IPS-20b (cell line): ENCODE measurements around the gene RSU1.

ENCODE experiments used
- H3K27ac ChIP-seq: one replicate; pipeline ENCODE4 v1.5.1; 2013; ENCODE audit warnings: low read length
- H3K27me3 ChIP-seq: 2 replicates; pipeline ENCODE4 v1.6.1; 2013; ENCODE audit warnings: mild to moderate bottlenecking, low read length, inconsistent platforms; ENCODE audit not compliant: insufficient read depth
- H3K36me3 ChIP-seq: 2 replicates; pipeline ENCODE4 v1.6.1; 2013; ENCODE audit warnings: low read depth, mild to moderate bottlenecking, inconsistent platforms, low read length, moderate library complexity; ENCODE audit not compliant: insufficient read depth
- H3K4me1 ChIP-seq: 2 replicates; pipeline ENCODE4 v1.6.1; 2013; ENCODE audit warnings: mild to moderate bottlenecking, control low read depth, inconsistent platforms, low read length, moderate library complexity; ENCODE audit not compliant: insufficient read depth
- H3K4me3 ChIP-seq: 2 replicates; pipeline ENCODE4 v1.5.1; 2013; ENCODE audit warnings: mild to moderate bottlenecking, low read length, inconsistent platforms
- H3K9ac ChIP-seq: 2 replicates; pipeline ENCODE4 v1.6.1; 2013; ENCODE audit warnings: low read depth, mild to moderate bottlenecking, inconsistent platforms, low read length, moderate library complexity
- H3K9me3 ChIP-seq: 2 replicates; pipeline ENCODE4 v1.6.1; 2013; ENCODE audit warnings: mild to moderate bottlenecking, low read depth, low read length, inconsistent platforms; ENCODE audit not compliant: insufficient read depth

The RSU1 gene

GRCh38 chr10:16690417-16690816 is 126.8 kb downstream of the RSU1 start:
- H3K9ac ChIP-seq: no peak overlapping the region
- H3K27ac ChIP-seq: no peak overlapping the region
- H3K9me3 ChIP-seq: no peaks in the 10 kb centered on the region
- no peaks in the 10 kb centered on the region for H3K27me3 ChIP-seq
- no peaks in the 10 kb centered on the region; the same call in 1 of the 2 replicates for H3K4me1 ChIP-seq
- no peak overlapping the region for H3K4me3 ChIP-seq
- no peaks in the 10 kb centered on the region for H3K36me3 ChIP-seq

- Histone ChIP-seq H3K4me1 (no peaks in the 10 kb centered on the region; the same call in 1 of the 2 replicates), H3K9me3 (no peaks in the 10 kb centered on the region), H3K27me3 (no peaks in the 10 kb centered on the region), H3K36me3 (no peaks in the 10 kb centered on the region), H3K4me3 (no peak overlapping the region), H3K27ac (no peak overlapping the region), H3K9ac (no peak overlapping the region)
Observed at GRCh38 chr10:16689696-16690095, 127.5 kb downstream of the RSU1 start.

DNA sequence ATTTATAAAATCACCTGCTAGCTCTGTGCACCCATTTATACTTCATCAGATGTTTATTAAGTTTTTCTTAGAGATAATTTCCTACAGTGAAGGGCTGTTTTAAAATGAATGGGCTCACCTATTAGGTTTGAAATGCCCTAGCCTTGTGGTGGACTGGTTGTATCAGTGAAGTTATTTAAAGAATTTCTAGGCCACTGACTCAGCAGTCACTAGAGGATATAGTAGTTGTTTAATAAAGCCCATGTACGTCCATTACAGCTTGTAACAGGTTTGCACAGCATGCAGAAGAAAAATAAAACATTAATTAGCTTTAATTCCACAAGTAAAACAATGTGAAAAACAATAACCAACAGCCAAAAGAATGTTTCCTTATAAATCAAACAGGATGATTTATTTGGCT is 128.0 kb downstream of the RSU1 start:
- no peak overlapping the region for H3K27ac ChIP-seq
- no peak overlapping the region for H3K4me3 ChIP-seq
- no peaks in the 10 kb centered on the region; the same call in 1 of the 2 replicates for H3K4me1 ChIP-seq
- no peak overlapping the region for H3K9ac ChIP-seq
- no peaks in the 10 kb centered on the region for H3K9me3 ChIP-seq
- H3K27me3 ChIP-seq: no peaks in the 10 kb centered on the region
- no peaks in the 10 kb centered on the region for H3K36me3 ChIP-seq

GRCh38 chr10:16686054-16686902 is 130.9 kb downstream of the RSU1 start:
- Histone ChIP-seq H3K9ac (no peak overlapping the region), H3K4me3 (no peak overlapping the region), H3K27me3 (no peaks in the 10 kb centered on the region)

DNA sequence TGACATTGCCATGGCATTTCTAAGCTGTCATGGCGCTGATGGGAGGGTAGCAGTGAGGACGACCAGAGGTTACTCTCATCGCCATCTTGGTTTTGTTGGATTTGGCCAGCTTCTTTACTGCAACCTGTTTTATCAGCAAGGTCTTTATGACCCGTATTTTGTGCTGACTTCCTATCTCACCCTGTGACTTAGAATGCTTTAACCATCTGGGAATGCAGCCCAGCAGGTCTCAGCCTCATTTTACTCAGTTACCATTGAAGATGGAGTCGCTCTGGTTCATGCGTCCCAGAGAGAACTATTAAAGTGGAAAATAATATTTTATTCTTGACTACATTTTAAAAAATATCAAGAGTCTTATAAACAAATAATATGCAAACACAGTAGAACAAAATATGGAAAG is 131.7 kb downstream of the RSU1 start:
- Histone ChIP-seq H3K9me3 (no peaks in the 10 kb centered on the region), H3K36me3 (no peaks in the 10 kb centered on the region)

More at GRCh38 chr10:16686054-16686902, 130.9 kb downstream of the RSU1 start:
- H3K4me1 ChIP-seq: no peaks in the 10 kb centered on the region; the same call in 1 of the 2 replicates
- H3K36me3 ChIP-seq: no peaks in the 10 kb centered on the region
- no peaks in the 10 kb centered on the region for H3K9me3 ChIP-seq
- no peak overlapping the region for H3K27ac ChIP-seq

DNA sequence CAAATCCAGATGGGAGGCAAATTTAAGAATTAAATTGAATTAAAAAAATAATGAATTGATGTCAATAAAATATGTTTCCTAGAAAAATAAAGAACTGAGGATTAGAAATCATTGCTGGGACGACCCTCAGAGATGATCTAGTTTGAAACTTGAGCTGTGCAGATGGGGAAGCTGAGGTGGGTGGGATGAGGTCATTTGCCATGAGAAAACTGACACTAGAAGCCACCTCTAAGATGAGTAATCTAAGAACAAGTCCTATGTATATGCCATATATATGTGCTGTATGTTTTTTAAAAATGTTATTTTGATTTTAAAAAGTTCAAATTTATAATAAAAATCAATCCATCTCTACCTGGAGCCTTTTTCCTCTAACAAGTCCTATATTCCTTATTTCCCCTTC is 135.7 kb downstream of the RSU1 start:
- Histone ChIP-seq H3K9ac (no peak overlapping the region), H3K36me3 (no peaks in the 10 kb centered on the region), H3K27me3 (no peaks in the 10 kb centered on the region), H3K4me3 (no peak overlapping the region), H3K27ac (no peak overlapping the region), H3K9me3 (no peaks in the 10 kb centered on the region), H3K4me1 (no peaks in the 10 kb centered on the region; the same call in 1 of the 2 replicates)

More for the DNA sequence above, 131.7 kb downstream of the RSU1 start:
- no peak overlapping the region for H3K4me3 ChIP-seq
- H3K9ac ChIP-seq: no peak overlapping the region
- H3K4me1 ChIP-seq: no peaks in the 10 kb centered on the region; the same call in 1 of the 2 replicates
- no peak overlapping the region for H3K27ac ChIP-seq
- H3K27me3 ChIP-seq: no peaks in the 10 kb centered on the region

GRCh38 chr10:16679511-16679910 is 137.7 kb downstream of the RSU1 start:
- Histone ChIP-seq H3K36me3 (no peaks in the 10 kb centered on the region), H3K4me1 (no peaks in the 10 kb centered on the region), H3K4me3 (no peak overlapping the region), H3K9ac (no peak overlapping the region), H3K9me3 (no peaks in the 10 kb centered on the region), H3K27me3 (no peaks in the 10 kb centered on the region), H3K27ac (no peak overlapping the region)

GRCh38 chr10:16675334-16675733 is 141.9 kb downstream of the RSU1 start:
- H3K27ac ChIP-seq: no peak overlapping the region
- no peaks in the 10 kb centered on the region for H3K9me3 ChIP-seq
- no peaks in the 10 kb centered on the region for H3K36me3 ChIP-seq
- no peaks in the 10 kb centered on the region for H3K4me1 ChIP-seq
- H3K27me3 ChIP-seq: no peaks in the 10 kb centered on the region
- no peak overlapping the region for H3K4me3 ChIP-seq
- H3K9ac ChIP-seq: no peak overlapping the region

DNA sequence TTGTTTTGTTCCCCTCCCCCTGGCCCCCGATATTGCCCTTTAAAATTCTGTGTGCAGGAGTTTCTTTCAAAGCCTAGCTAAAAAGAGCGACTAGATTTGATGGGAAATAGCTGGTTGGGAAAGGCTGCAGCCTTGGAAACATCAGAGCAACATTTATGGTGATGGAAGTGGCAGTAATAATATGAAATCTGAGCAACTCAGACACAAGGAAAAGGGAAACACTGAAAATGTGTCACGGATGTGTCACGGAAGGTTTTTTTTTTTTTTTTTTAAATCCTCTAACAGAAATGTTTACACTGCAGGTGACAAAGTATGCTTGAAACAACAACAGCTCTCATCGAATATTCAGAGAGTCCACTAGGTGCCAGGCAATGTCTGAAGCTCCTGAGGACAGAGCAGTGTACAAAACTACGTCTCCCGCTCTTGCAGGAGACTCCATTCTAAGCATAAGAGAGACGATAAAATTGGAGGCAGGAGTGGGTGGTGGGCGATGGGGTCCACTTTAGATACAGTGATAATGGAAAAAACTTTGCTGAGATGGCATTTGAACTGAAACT is 143.0 kb downstream of the RSU1 start:
- Histone ChIP-seq H3K9me3 (no peaks in the 10 kb centered on the region), H3K9ac (no peak overlapping the region), H3K4me3 (no peak overlapping the region), H3K27me3 (no peaks in the 10 kb centered on the region), H3K36me3 (no peaks in the 10 kb centered on the region), H3K27ac (no peak overlapping the region), H3K4me1 (no peaks in the 10 kb centered on the region)

DNA sequence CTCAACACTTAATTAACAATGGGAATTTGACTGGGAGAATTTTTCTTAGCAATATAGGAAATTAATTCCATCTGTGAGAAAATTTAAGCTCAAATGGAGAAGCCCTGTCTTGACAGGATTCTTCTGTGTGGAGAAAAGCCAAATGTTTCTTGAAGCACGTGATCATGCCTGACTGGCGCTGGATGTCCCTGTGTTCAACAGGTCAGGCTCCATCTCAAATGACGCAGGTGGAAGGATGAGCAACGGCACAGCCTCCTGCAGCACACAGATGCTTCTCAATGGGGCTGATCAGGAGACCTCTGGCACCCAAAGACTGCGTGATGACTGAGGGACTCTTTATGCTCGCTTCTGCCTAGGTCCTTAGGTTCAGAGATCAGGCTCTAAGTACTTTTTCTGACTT is 143.8 kb downstream of the RSU1 start:
- H3K9me3 ChIP-seq: no peaks in the 10 kb centered on the region
- H3K4me1 ChIP-seq: no peaks in the 10 kb centered on the region
- no peak overlapping the region for H3K4me3 ChIP-seq
- H3K27ac ChIP-seq: no peak overlapping the region
- no peak overlapping the region for H3K9ac ChIP-seq
- H3K27me3 ChIP-seq: no peaks in the 10 kb centered on the region
- H3K36me3 ChIP-seq: no peaks in the 10 kb centered on the region

DNA sequence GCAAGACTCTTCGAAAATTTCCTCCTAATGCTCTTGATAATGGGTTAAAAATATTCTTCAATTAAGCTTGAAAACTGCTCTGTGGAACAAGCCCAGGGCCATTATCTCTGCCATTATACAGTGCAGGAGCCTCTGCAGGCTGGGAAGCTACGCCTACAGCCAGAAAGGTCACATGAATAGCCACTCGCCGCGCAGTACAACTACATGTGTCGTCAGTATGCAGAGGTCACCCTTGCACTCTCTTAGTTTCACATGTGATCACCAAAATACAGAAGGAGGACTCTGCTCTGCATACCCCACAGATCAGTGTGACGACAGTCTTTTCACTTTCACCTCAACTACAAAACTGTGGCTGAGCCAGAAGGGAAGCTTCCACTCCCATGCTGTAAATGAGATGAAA is 153.8 kb downstream of the RSU1 start:
- H3K9ac ChIP-seq: no peak overlapping the region
- H3K4me3 ChIP-seq: no peak overlapping the region
- no peaks in the 10 kb centered on the region for H3K27me3 ChIP-seq
- H3K36me3 ChIP-seq: no peaks in the 10 kb centered on the region
- no peaks in the 10 kb centered on the region for H3K9me3 ChIP-seq
- no peaks in the 10 kb centered on the region for H3K4me1 ChIP-seq
- no peak overlapping the region for H3K27ac ChIP-seq

DNA sequence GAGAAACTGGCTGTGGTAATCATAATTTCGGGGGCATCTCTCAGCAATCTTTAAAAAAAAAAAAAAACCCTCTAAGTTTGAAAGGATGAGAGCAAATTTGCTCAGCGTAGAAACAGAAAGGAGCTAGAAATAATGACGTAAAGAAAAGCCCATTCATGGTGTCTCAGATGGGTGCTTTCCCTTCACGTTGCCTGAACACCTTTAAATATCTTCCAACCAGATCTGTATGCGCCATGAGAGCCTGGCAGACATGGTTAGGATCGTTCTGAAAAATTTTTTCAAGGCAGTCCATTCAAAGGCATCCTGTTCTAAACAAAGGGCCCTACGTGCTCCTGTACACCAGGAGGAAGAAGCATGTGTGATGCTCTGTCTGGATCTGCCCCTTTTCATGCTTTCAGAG is 154.3 kb downstream of the RSU1 start:
- H3K27me3 ChIP-seq: no peaks in the 10 kb centered on the region
- no peaks in the 10 kb centered on the region for H3K4me1 ChIP-seq
- H3K27ac ChIP-seq: no peak overlapping the region
- H3K36me3 ChIP-seq: no peaks in the 10 kb centered on the region
- H3K9me3 ChIP-seq: no peaks in the 10 kb centered on the region
- no peak overlapping the region for H3K4me3 ChIP-seq
- no peak overlapping the region for H3K9ac ChIP-seq
